B cell (primary cell): Measurements from ENCODE around the gene NUCB1. TPM values are rescaled to one million over a fixed set of nuclear protein-coding genes. Genes with fewer than 3 reads are reported as not detected.

Source experiments
- polyA plus RNA-seq: library from polyadenylated mRNA; depleted of rRNA; stranded (reverse); fragments of >200 nt; gene quantifications from 2 replicates; pipeline ENCODE4 v1.2.3, GENCODE V29; 2012
- small RNA-seq: library from RNA; depleted of rRNA; stranded (forward); fragments of <200 nt; gene quantifications from one replicate; pipeline ENCODE3, GENCODE V24; 2012; ENCODE audit warnings: low replicate concordance, low read depth; ENCODE audit not compliant: insufficient read length
- total RNA-seq, 2 donors: library from RNA; stranded (reverse); fragments of 120-200 nt in 1 of 2; gene quantifications; 1 replicate in 1 of 2; 2 replicates in 1 of 2; pipeline versions ENCODE4 v1.2.3 to v1.2.4, GENCODE V29; 2013 to 2022

NUCB1 gene
- total and polyA plus RNA-seq, 2 donors (not counting 1 experiment from before 2014, with no cell fraction given), result 118 to 134 TPM

Small RNAs within 50 kb of the gene (small RNA-seq; reads per million reads assigned to genes)
- gene AC026803.1, result not detected

Other genes starting within 250 kb of the NUCB1 start
- gene NTN5, start 227.3 kb upstream of the NUCB1 start, total RNA-seq, result 1.2 and 2.5 TPM in 2 replicates
- 1.8 and 3.0 TPM in 2 replicates for gene NTN5, start 227.3 kb upstream of the NUCB1 start, polyA plus RNA-seq
- gene FUT2, start 204.3 kb upstream of the NUCB1 start, total RNA-seq, result not detected in 2 replicates
- gene FUT2, start 204.3 kb upstream of the NUCB1 start, polyA plus RNA-seq, result not detected in 2 replicates
- gene MAMSTR, start 180.6 kb upstream of the NUCB1 start, total RNA-seq, result 1.6 and 2.4 TPM in 2 replicates
- gene MAMSTR, start 180.6 kb upstream of the NUCB1 start, polyA plus RNA-seq, result 0.17 and 0.60 TPM in 2 replicates
- gene RASIP1, start 159.7 kb upstream of the NUCB1 start, total RNA-seq, result 0.20 TPM in 1 of 2 replicates, not detected in the other
- gene RASIP1, start 159.7 kb upstream of the NUCB1 start, polyA plus RNA-seq, result 0.19 TPM in 1 of 2 replicates, not detected in the other
- not detected in 2 replicates for gene IZUMO1, start 153.4 kb upstream of the NUCB1 start, total RNA-seq
- gene IZUMO1, start 153.4 kb upstream of the NUCB1 start, polyA plus RNA-seq, result not detected in 2 replicates
- gene FUT1, start 147.7 kb upstream of the NUCB1 start, total RNA-seq, result not detected in 2 replicates
- not detected in 2 replicates for gene FUT1, start 147.7 kb upstream of the NUCB1 start, polyA plus RNA-seq
- gene FGF21, start 144.8 kb upstream of the NUCB1 start, total RNA-seq, result not detected in 2 replicates
- not detected in 2 replicates for gene FGF21, start 144.8 kb upstream of the NUCB1 start, polyA plus RNA-seq
- gene BCAT2, start 89.3 kb upstream of the NUCB1 start, total RNA-seq, result 39.1 and 42.9 TPM in 2 replicates
- gene BCAT2, start 89.3 kb upstream of the NUCB1 start, polyA plus RNA-seq, result 27.4 and 36.3 TPM in 2 replicates
- gene HSD17B14, start 63.8 kb upstream of the NUCB1 start, total RNA-seq, result 2.9 and 5.1 TPM in 2 replicates
- gene HSD17B14, start 63.8 kb upstream of the NUCB1 start, polyA plus RNA-seq, result 1.8 and 2.5 TPM in 2 replicates
- gene PLEKHA4, start 31.7 kb upstream of the NUCB1 start, total RNA-seq, result 5.5 and 6.2 TPM in 2 replicates
- 4.3 and 6.0 TPM in 2 replicates for gene PLEKHA4, start 31.7 kb upstream of the NUCB1 start, polyA plus RNA-seq
- 122 and 128 TPM in 2 replicates for gene PPP1R15A, start 27.9 kb upstream of the NUCB1 start, total RNA-seq
- 1,029 and 1,214 TPM in 2 replicates for gene PPP1R15A, start 27.9 kb upstream of the NUCB1 start, polyA plus RNA-seq
- gene TULP2, start 1.6 kb upstream of the NUCB1 start, total RNA-seq, result not detected in 2 replicates
- not detected in 2 replicates for gene TULP2, start 1.6 kb upstream of the NUCB1 start, polyA plus RNA-seq
- 0.64 TPM in 1 of 2 replicates, not detected in the other for gene DHDH, start 33.4 kb downstream of the NUCB1 start, total RNA-seq
- 0.82 TPM in 1 of 2 replicates, not detected in the other for gene DHDH, start 33.4 kb downstream of the NUCB1 start, polyA plus RNA-seq
- 92.7 and 95.3 TPM in 2 replicates for gene BAX, start 54.6 kb downstream of the NUCB1 start, total RNA-seq
- gene BAX, start 54.6 kb downstream of the NUCB1 start, polyA plus RNA-seq, result 109 and 114 TPM in 2 replicates
- gene FTL, start 65.0 kb downstream of the NUCB1 start, total RNA-seq, result 881 and 937 TPM in 2 replicates
- gene FTL, start 65.0 kb downstream of the NUCB1 start, polyA plus RNA-seq, result 534 and 832 TPM in 2 replicates
- gene GYS1, start 93.0 kb downstream of the NUCB1 start, total RNA-seq, result 62.7 and 63.0 TPM in 2 replicates
- gene GYS1, start 93.0 kb downstream of the NUCB1 start, polyA plus RNA-seq, result 22.7 and 28.9 TPM in 2 replicates
- 36.1 and 44.8 TPM in 2 replicates for gene RUVBL2, start 93.6 kb downstream of the NUCB1 start, total RNA-seq
- gene RUVBL2, start 93.6 kb downstream of the NUCB1 start, polyA plus RNA-seq, result 50.7 and 57.4 TPM in 2 replicates
- gene LHB, start 116.8 kb downstream of the NUCB1 start, total RNA-seq, result 1.1 TPM in 1 of 2 replicates, not detected in the other
- 1.6 and 4.7 TPM in 2 replicates for gene LHB, start 116.8 kb downstream of the NUCB1 start, polyA plus RNA-seq
- gene CGB3, start 124.0 kb downstream of the NUCB1 start, total RNA-seq, result not detected in 2 replicates
- gene CGB3, start 124.0 kb downstream of the NUCB1 start, polyA plus RNA-seq, result not detected in 2 replicates
- gene CGB2, start 131.6 kb downstream of the NUCB1 start, total RNA-seq, result not detected in 2 replicates
- not detected in 2 replicates for gene CGB2, start 131.6 kb downstream of the NUCB1 start, polyA plus RNA-seq
- gene CGB1, start 136.6 kb downstream of the NUCB1 start, total RNA-seq, result not detected in 2 replicates
- gene CGB1, start 136.6 kb downstream of the NUCB1 start, polyA plus RNA-seq, result not detected in 2 replicates
- gene CGB5, start 143.5 kb downstream of the NUCB1 start, total RNA-seq, result not detected in 2 replicates
- not detected in 2 replicates for gene CGB5, start 143.5 kb downstream of the NUCB1 start, polyA plus RNA-seq
- gene CGB8, start 148.8 kb downstream of the NUCB1 start, total RNA-seq, result not detected in 2 replicates
- gene CGB8, start 148.8 kb downstream of the NUCB1 start, polyA plus RNA-seq, result not detected in 2 replicates
- gene CGB7, start 157.4 kb downstream of the NUCB1 start, total RNA-seq, result not detected in 2 replicates
- gene CGB7, start 157.4 kb downstream of the NUCB1 start, polyA plus RNA-seq, result not detected in 2 replicates
- not detected in 2 replicates for gene NTF4, start 164.5 kb downstream of the NUCB1 start, total RNA-seq
- not detected in 2 replicates for gene NTF4, start 164.5 kb downstream of the NUCB1 start, polyA plus RNA-seq
- gene KCNA7, start 172.4 kb downstream of the NUCB1 start, total RNA-seq, result 0.10 TPM in 1 of 2 replicates, not detected in the other
- gene KCNA7, start 172.4 kb downstream of the NUCB1 start, polyA plus RNA-seq, result not detected in 2 replicates
- gene SNRNP70, start 185.1 kb downstream of the NUCB1 start, total RNA-seq, result 598 and 610 TPM in 2 replicates
- 954 and 1,219 TPM in 2 replicates for gene SNRNP70, start 185.1 kb downstream of the NUCB1 start, polyA plus RNA-seq
- gene LIN7B, start 214.1 kb downstream of the NUCB1 start, total RNA-seq, result 12.4 and 13.1 TPM in 2 replicates
- gene LIN7B, start 214.1 kb downstream of the NUCB1 start, polyA plus RNA-seq, result 7.4 and 7.5 TPM in 2 replicates
- gene C19orf73, start 218.8 kb downstream of the NUCB1 start, total RNA-seq, result 3.9 and 5.3 TPM in 2 replicates
- 8.2 and 9.8 TPM in 2 replicates for gene C19orf73, start 218.8 kb downstream of the NUCB1 start, polyA plus RNA-seq
- 0.80 and 3.4 TPM in 2 replicates for gene PPFIA3, start 219.2 kb downstream of the NUCB1 start, total RNA-seq
- gene PPFIA3, start 219.2 kb downstream of the NUCB1 start, polyA plus RNA-seq, result 1.5 and 2.1 TPM in 2 replicates